ENCODE measurements around the gene LAMA1.

Gene LAMA1

GRCh38 chr18:7056026-7056425, 61.6 kb downstream of the LAMA1 start:
- H3K27me3 ChIP-seq (replicated peaks; ENCODE audit: insufficient read depth, low read length): no peaks in the 10 kb centered on the region
- no peak overlapping the region for H3K9ac ChIP-seq (ENCODE audit: low read length)
- TF ChIP-seq CTCF (IDR thresholded peaks at IDR 0.05; ENCODE audit: low read length) (no peak), EZH2phosphoT487 (IDR thresholded peaks at IDR 0.05; ENCODE audit: low read length) (no peak), EZH2 (optimal IDR thresholded peaks at IDR 0.05; ENCODE audit: low read depth, low read length) (no peak)
- H3K4me3 ChIP-seq (ENCODE audit: low read length): no peak overlapping the region
- no peaks in the 10 kb centered on the region for H3K4me1 ChIP-seq (ENCODE audit: low read length)
- no peaks in the 10 kb centered on the region for H3K36me3 ChIP-seq (replicated peaks; ENCODE audit: insufficient read depth, low read length)
- no peak for DNase-seq
- no peak overlapping the region for H3K27ac ChIP-seq (ENCODE audit: low read length)
- H4K20me1 ChIP-seq (ENCODE audit: insufficient read depth, low read length): no peaks in the 10 kb centered on the region
- H3K4me2 ChIP-seq (ENCODE audit: low read depth, low read length): no peak overlapping the region
- H3K9me2 ChIP-seq (replicated peaks; ENCODE audit: insufficient read depth, low read length): no peaks in the 10 kb centered on the region
- no peaks in the 10 kb centered on the region for H3K9me3 ChIP-seq (replicated peaks; ENCODE audit: insufficient read depth, low read length)
- no peaks in the 10 kb centered on the region for H3K79me2 ChIP-seq (ENCODE audit: low read length)
- H2AFZ ChIP-seq (ENCODE audit: low read length): no peak overlapping the region
- no peaks in the 10 kb centered on the region for H3F3A ChIP-seq (ENCODE audit: insufficient read depth, low read length)

- Histone ChIP-seq H3K9me2 (replicated peaks; ENCODE audit: insufficient read depth, low read length) (no peaks in the 10 kb centered on the region), H3K36me3 (replicated peaks; ENCODE audit: insufficient read depth, low read length) (no peaks in the 10 kb centered on the region), H2AFZ (ENCODE audit: low read length) (no peak overlapping the region), H3K4me3 (ENCODE audit: low read length) (no peak overlapping the region), H3K27me3 (replicated peaks; ENCODE audit: insufficient read depth, low read length) (no peaks in the 10 kb centered on the region), H3K27ac (ENCODE audit: low read length) (no peak overlapping the region), H3K4me1 (ENCODE audit: low read length) (no peaks in the 10 kb centered on the region), H3K9me3 (replicated peaks; ENCODE audit: insufficient read depth, low read length) (no peaks in the 10 kb centered on the region), H3K4me2 (ENCODE audit: low read depth, low read length) (no peak overlapping the region), H4K20me1 (ENCODE audit: insufficient read depth, low read length) (no peaks in the 10 kb centered on the region), H3F3A (ENCODE audit: insufficient read depth, low read length) (no peaks in the 10 kb centered on the region), H3K79me2 (ENCODE audit: low read length) (no peaks in the 10 kb centered on the region), H3K9ac (ENCODE audit: low read length) (no peak overlapping the region)
- no peak for DNase-seq
- no peak for TF ChIP-seq EZH2 (optimal IDR thresholded peaks at IDR 0.05; ENCODE audit: low read depth, low read length)
- TF ChIP-seq EZH2phosphoT487 (IDR thresholded peaks at IDR 0.05; ENCODE audit: low read length): no peak
- TF ChIP-seq CTCF (IDR thresholded peaks at IDR 0.05; ENCODE audit: low read length): no peak
These were observed 67.6 kb downstream of the LAMA1 start for GRCh38 chr18:7049951-7050350.

GRCh38 chr18:7048081-7048480, 69.5 kb downstream of the LAMA1 start:
- Histone ChIP-seq H3K27ac (ENCODE audit: low read length) (no peak overlapping the region), H3K4me1 (ENCODE audit: low read length) (no peaks in the 10 kb centered on the region), H3K79me2 (ENCODE audit: low read length) (no peaks in the 10 kb centered on the region), H3K36me3 (replicated peaks; ENCODE audit: insufficient read depth, low read length) (no peaks in the 10 kb centered on the region), H3K27me3 (replicated peaks; ENCODE audit: insufficient read depth, low read length) (no peaks in the 10 kb centered on the region), H3K4me3 (ENCODE audit: low read length) (no peak overlapping the region), H3F3A (ENCODE audit: insufficient read depth, low read length) (no peaks in the 10 kb centered on the region), H3K9ac (ENCODE audit: low read length) (no peak overlapping the region), H3K4me2 (ENCODE audit: low read depth, low read length) (no peak overlapping the region), H3K9me3 (replicated peaks; ENCODE audit: insufficient read depth, low read length) (no peaks in the 10 kb centered on the region), H4K20me1 (ENCODE audit: insufficient read depth, low read length) (no peaks in the 10 kb centered on the region), H2AFZ (ENCODE audit: low read length) (no peak overlapping the region), H3K9me2 (replicated peaks; ENCODE audit: insufficient read depth, low read length) (no peaks in the 10 kb centered on the region)
- DNase-seq: no peak
- TF ChIP-seq CTCF (IDR thresholded peaks at IDR 0.05; ENCODE audit: low read length) (no peak), EZH2 (optimal IDR thresholded peaks at IDR 0.05; ENCODE audit: low read depth, low read length) (no peak), EZH2phosphoT487 (IDR thresholded peaks at IDR 0.05; ENCODE audit: low read length) (no peak)

All from MM.1S (cell line).